Activated CD4-positive, alpha-beta T cell treated with anti-CD3 and anti-CD28 coated beads, Interleukin-2, amount 50 U/mL, for 4 hours (primary cell): ENCODE measurements around the gene IL22RA2.
"Not testable (repeated sequence)": the region's sequence is repeated elsewhere in the genome, so short reads cannot be mapped to it uniquely, and the experiment has no call there.

Experiments used
- DNase-seq, 2 experiments: peaks; one replicate each; pipeline ENCODE4 v3.0.0-alpha.2; 2020

IL22RA2 gene

DNA sequence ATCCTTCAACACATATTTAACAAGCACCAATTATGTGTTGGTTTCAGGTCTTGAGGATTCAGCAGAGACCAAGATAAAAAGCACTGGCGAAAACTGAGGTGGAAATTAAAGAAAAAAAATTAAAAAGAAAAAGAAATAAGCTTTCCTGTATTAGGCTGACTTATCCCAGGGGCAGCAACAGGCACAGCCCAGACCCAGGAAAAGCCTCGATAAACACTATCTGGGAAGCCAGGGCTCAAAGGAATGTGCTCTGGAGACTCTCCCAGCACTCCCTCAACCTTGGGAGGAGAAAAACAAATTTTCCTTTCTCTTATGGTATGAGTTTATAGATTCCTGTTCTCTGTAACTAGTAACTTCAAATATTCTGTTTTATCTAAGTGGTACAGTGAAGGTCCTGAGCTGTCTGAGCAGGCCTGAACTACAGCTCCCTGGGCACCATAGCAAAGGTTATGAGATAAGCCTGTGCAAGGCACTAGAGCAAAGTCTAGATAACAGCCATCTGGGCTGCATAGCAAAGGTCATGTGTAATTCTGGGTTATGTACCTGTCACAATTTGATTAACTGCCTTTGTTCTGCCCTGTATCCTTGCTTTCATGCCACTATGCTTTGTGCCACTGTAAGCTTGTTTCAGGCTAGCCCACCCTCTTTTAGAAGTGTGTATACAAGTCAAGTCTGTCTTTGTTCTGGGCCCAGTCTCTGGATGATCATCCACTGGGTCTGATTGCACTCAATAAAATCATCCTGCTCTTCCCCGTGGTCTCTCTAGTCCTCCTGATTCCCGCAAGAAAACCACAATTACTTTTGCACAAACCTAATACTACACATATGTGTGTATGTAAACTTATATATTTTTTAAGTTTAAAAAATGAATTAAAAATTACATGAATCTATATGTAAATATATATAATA lies 54.0 kb downstream of the IL22RA2 start:
- DNase-seq = no peak

DNA sequence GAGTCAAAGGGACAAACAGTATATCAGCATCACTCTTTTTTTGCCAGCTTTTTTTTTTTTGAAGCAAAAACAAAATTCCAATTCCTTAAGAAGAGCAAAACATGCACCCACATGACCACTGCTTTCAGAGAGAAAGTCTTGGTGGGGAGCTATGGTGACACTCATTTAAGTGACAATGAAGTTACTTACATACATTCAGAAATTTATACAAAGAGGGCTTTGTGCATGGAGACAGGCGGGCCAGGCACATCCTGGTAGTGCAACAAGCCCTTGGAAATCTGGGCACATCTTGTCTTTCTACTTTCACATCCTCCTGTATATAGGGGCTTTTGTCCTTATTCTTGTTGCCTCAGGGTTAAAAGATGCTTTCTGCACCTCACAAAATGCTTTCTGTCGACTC lies 55.9 kb downstream of the IL22RA2 start:
- no peak for DNase-seq

DNA sequence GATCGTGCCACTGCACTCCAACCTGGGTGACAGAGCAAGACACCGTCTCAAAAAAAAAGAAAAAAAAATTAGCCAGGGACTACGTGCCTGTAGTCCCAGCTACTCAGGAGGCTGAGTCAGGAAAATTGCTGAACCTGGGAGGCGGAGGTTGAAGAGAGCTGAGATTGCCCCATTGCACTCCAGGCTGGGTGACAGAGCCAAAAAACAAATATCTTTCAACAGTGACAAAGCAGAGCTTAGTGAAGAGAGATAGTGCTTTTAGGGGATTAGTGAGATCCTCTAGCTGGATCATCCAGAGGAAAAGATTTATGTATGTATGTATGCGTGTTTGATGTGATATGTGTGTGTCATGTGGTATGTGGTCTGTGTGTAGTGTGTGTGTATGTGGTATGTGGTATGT lies 56.6 kb downstream of the IL22RA2 start:
- no peak for DNase-seq

DNA sequence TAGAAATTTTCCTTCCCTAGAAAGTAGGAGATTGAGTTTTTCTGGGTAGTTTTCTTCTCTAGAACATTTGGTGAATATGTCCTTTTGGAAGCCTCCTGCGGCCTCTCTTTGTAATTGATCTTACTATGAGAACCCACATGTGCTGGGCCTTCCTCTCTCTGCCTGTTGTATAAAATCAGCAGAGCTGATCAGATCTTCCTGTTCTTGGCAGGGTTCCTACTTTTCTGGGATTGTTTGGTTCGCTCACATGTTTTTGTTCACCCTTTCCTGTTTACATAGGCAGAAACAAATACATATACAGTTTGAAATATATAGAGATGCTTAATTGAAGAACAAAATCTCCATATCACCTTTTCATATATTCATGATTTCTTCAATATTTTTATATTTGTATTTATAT lies 57.8 kb downstream of the IL22RA2 start:
- DNase-seq = no peak

DNA sequence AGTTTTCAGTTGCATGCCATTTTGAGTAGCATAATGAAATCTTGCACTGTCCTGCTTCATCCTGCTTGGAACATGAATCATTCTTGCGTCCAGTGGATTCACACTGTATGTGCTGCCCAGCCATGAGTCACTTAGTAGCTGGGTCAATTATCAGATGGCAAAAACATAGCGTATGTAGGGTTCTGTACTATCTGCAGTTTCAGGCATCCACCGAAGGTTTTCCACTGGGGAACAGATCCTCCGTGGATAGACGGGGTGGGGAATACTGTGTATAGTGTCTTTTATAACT lies 61.4 kb downstream of the IL22RA2 start:
- DNase-seq = no peak

DNA sequence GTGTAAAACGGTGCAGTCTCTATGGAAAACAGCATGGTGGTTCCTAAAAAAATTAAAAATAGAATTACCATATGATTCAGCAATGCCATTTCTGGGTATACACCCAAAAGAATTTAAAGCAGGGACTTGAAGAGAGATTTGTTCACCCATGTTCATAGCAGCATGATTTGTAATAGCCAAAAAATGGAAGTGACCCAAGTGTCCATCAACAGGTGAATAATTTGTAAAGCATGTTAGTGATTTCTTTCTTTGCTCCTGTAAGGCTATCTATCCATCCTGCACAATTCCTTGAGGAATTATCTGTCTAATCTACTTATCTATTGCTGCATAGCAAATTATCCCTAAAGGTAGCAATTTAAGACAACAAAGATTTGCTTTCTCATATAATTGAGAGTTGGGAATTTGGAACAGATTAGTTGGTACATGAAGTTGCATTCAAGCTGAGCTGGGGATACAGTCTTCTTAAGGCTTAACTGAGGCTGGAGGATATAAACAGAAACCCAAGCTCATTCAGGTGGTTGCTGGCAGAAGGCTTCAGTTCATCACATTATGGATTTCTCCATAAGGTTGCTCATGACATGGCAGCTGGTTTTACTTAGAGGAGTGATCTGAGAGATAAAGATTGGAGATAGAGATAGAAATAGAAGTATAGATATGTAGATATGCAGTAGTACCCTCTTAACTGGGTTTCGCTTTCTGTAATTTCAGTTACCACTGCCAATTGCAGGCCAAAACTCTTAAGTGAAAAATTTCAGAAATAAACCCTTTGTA lies 62.0 kb downstream of the IL22RA2 start:
- DNase-seq = no peak

DNA sequence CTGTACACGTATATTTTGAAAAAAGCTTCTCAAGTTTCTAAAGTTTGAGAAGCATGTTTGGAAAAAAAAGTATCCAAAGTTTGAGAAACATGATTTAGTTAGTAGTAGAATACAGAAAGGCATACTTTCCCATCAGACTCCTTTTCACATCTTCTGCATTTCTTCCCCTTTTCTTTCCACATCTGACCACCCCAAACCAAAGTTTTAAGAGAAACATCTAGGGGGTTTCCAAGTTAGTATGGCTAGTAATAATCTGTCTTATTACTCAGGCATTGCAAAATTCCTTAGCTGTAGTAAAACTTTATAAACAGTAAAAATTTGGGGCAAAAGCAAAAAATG lies 65.7 kb downstream of the IL22RA2 start:
- DNase-seq = no peak

DNA sequence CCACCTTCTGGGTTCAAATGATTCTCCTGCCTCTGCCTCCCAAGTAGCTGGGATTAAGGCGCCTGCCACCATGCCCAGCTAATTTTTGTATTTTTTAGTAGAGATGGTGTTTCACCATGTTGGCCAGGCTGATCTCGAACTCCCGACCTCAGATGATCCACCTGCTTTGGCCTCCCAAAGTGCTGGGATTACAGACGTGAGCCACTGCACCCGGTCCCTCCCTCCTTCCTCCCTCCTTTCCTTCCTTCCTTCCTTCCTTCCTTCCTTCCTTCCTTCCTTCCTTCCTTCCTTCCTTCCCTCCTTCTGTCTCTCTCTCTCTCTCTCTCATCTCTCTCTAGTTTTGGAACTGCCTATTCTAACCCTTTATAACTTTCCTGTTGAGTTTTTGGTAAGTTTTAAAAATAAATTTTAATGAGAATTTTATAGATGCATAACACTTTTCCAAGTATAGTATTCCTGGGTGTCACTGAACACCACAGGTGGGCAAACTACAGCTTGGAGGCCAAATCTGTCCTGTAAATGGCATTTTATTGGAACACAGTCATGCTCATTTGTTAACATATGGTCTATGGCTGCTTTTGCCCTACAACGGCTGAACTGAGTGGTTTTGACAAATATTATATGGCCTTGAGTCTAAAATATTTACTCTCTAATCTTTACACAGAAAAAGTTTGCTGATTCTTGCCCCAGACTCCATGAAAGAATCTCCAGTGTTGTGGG lies 66.2 kb downstream of the IL22RA2 start:
- DNase-seq = not testable (repeated sequence)

DNA sequence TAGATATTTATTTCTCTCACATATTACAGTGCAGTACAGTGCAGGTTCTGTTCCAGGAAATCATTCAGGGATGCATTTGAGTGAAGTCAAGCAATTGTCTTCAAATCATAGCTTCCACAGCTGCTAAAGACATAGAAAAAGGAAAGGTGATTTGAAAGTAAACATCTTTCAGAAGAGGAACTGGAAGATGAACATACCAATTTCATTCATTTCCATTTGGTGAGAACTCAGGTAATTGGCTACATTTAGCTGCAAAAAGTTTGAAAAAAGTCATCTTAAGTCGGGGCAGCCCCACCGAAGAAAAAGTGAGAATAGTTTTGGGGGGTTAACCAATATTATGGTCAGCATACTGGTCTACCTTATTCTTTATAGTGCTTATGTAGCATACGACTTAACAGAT lies 67.3 kb downstream of the IL22RA2 start:
- no peak for DNase-seq

DNA sequence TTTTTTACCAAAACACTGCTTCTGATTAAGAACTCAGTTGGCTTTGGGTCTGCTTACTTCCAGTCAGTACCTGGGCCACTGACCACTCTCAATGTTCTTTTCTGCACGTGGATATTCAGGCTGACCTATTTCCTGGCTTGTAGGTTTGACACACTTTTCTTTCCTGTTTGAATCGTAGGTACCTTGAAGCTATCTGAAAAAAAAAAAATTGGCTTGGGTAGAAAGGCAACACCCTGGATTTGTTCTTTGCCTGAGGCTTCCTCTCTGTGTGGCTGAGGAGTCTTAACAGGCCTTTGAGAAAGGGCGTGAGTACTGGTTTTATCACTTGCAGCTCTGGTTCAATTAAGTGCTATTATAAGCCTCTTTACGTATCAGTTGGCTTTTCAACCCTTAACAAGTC lies 68.1 kb downstream of the IL22RA2 start:
- DNase-seq = no peak

DNA sequence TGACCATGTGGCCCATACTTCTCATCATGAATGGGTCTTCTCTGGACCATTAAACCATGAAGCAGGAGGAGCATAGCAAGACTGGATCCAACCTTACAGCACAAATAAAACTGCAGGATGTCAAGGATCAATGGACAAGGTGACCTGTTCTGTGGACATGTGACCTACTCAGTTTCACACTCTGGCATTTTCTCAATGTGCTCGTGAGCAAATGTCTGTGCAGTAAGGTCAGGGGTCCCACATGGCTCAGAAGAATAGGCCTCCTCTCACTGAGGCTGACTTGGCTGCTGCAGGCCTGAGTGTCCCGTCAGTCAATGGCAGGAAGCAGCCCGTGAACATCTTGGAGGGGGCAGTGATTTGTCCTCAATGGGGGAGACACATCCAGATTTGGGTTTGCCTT lies 68.5 kb downstream of the IL22RA2 start:
- no peak for DNase-seq

DNA sequence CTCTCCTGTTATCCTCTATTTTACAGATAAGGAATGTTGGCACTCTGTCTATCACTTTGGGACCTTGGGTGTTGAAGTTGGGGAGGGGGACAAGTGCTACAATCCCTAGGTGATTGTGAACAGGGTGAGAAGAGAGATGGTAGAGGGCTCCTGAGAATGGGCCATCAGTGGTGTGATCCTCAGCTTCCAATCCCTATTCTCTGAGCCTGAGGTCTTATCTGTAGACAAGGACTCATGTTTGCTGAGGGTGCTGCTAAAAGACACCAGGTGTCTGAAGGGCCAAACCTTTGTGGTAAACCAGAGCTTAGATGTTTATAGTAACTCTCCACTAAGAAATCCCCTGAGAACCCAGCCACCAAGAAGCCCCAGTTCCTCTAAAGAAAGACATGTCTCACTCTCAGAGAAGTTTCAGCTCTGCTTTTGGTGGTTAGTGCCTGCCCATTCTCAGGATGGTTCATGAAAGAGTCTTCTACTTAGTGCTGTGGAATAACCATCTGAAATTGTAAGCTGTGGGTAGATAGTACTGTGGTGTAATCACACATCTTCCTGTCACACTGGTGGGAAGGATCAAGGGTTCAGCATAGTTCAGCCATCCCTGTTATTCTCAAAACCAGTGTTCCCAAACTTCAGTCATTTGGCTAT lies 70.5 kb downstream of the IL22RA2 start:
- DNase-seq = no peak

DNA sequence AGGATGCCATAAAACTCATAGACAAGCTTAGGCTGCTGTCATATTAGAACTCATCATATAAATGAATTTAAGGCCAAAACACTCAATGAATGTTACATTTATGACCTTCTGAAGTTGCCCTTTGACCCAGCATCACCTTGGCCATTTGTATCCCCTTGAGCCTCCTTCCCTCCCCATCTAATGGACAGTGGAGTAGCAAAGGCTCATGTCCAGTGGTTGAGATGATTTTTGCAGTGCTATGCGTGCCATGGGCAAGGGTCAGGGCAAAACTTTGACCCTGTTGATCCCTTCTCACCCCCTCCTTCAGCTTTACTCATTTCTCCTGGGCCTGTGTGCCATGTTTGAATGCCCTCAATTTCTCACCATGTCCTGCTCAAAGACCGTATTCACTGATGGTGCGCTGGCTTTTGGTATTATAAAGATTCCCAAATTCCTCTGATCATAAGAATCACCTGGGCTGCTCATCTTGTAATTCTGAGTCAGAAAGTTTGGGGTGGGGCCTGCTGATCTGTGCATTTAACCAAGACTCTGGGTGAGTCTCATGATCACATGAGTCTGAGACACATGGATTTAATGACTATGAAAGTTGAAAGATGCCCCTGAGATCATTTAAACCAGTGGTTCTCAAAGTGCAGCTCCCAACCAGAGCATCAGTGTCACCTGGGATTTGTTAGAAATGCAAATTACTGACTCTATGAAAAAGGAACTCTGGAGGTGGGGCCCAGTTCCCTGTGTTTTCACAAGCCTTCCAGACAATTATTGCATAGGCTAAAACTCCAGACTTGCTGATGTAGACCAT lies 71.2 kb downstream of the IL22RA2 start:
- no peak for DNase-seq

DNA sequence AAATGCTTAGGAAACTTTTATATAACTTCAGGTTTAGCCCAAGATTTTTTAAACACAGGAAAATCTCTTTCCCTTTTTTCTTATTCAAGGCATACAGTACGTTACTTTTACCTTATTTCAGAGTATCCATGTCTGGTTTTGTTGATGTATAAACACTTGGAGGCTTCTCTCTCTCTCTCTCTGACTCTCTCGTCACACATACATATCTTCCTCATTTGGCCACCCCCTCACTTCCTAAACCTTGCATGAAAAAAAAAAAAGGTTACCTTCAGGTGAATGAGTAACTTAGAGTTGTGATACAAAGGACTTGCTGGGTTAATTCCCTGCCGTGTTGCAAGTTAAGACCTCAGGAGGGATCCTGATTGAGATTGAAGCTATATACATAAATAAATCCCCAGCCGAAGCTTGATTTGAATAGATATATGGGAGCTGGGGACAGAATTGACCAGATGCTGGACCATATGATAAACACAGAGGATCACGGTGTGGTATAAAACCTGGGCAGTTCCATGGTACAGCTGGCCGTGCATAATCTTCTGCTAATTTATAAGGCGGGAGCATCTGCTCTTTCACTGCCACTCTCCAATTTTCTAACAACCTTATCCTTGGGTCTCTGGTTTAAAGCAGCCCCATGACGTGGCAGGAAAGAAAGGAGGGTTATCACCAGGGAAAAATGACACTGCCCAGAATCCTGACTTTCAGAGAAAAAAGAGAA lies 73.6 kb downstream of the IL22RA2 start:
- DNase-seq = no peak

DNA sequence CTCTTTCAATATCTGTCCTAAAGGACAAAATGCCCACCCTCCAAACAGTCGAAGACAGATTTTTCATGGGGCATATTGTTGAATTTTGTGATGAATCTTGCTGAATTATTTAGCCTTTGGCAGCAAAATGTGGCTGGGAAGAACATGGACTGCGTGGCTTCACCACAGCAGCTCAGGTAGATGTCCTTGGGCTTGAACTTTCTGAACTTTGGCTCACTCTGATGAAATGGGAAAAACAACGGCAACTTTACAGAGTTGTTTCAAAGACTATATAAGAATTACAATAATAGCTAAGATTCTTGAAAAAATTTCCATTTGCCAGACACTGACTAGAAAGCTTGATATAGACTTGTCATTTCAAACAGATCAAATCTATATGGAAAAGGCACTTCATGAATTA lies 75.9 kb downstream of the IL22RA2 start:
- DNase-seq = no peak

DNA sequence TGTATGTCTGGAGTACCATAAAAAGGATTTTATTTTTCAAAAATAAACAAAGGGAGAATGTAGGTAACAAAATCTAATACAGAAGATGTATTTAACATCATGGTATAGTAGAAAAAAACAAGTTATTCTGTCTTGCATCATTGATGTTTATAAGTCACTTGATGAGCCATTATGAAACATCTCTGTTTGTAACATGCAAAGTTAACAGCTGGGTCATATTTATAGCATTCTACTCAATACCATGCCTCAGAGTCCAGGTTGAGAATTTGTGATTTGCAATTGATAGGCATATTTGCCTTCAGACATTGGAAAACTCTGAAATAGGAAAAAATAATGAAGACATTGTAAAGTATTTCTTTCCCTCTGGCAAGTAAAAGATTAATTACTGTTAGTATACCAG lies 76.4 kb downstream of the IL22RA2 start:
- DNase-seq = no peak

DNA sequence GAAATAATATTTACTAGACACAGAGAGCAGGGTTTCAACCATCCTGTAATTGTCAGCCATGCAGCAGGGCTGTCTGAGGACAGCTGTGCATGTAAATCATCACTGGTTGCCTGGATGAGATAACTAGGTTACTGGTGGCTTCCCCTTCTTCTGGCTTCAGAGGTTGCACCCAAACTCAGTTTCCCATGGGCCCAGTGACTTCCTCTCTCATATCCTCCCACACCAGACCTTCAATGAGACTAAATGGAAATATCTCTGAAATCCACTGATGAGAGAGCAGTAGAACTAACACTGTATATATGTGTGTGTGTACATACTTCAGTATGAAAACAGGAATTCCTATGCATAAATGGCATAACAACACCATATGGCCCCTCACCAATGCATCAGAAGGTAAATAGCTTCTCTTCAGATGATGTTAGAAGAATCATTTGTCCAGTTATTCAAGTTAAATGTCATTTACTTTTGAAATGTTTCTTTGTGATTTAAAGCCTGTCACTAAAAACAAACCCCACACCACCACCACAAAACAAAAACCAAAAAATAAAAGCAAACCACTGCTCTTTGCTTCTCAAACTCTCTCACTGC lies 77.7 kb downstream of the IL22RA2 start:
- no peak for DNase-seq

DNA sequence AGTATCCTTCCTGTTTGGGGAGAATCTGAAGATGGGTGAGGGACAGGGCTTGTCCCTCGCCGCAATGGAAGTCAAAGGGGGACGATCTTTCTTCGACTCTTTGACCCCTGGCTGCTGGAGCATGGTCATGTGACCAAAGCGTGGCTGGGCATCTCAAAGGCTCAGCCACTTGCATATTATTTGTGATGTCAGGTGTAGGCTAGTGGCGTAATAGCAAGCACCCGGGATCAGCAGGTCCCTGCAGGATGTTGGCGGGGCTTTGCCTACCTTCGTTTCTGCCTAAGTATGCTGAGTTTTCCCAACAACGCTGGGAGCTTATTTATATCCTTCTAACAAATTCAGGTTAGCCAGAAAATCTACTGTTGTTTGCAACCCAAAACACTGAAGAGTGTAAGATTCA lies 78.4 kb downstream of the IL22RA2 start:
- no peak for DNase-seq

DNA sequence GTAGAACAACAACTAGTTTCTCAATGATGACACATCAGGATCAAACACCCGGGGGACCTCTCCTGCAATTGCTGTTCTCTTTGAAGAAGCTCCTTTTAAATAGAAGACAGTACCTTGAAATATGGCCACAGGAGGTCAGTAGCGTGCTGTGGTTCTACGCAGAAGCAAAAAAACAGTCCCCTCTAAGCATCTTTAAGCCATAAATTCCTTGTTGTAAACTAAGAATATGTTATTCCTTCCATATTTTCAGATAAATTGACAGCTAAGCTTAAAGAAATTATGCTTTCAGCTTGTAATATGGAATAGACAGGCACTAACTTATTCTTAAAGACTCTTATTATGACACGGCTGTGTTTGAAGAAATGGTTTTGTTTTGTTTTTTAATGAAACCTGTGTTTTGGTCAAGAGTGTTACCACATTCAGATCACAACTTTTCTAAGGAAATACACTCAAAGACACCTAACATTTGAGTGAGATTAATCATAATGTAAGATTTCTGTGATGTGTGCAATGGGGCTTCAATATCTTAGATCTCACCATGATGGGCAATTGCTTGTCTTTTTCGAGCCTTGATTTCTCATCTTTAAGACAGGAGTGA lies 78.9 kb downstream of the IL22RA2 start:
- DNase-seq = peak; percentile 39 to 44
